Retinal pigment epithelial cell (primary cell): ENCODE measurements around the gene RFX2.

ENCODE experiments used
- DNase-seq: peaks from one replicate; pipeline ENCODE4 v3.0.0-alpha.2; 2010; ENCODE audit warnings: low read depth
- H3K4me3 ChIP-seq: 2 replicates; pipeline ENCODE4 v1.5.1; 2011; ENCODE audit warnings: mild to moderate bottlenecking, low read length, control low read depth, moderate library complexity
- TF ChIP-seq, protein P1 (sequence below): conservative IDR thresholded peaks from 2 replicates; pipeline ENCODE4 v1.5.1; 2011; ENCODE audit warnings: low read depth, low read length, control low read depth, inconsistent platforms

Gene RFX2

DNA sequence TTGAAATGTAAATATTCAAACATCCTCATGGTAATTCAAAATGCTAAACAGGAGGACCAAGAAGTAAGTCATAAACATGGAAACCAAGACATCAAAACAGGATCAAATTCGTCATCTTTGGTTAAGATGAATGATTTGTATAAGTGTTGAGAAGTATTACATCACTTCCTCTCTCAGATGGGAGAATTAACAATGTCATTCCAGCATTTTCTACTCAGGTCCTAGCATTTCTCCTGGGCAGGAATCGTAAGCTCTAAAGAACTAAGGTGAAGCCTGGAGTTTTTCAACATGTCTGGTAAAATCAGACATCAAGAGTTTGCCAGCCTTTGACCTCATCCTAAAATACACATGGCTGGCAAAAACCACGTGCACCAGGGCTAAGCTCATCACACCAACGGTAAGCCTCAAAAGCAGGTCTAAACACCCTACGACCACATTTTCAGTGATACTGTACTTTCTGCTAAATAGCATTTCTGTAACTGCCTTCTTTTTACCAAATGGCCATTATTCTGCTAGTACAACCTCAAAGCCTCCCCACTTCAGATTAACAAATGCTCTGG is 157.2 kb downstream of the RFX2 start:
- no peak for DNase-seq
- TF ChIP-seq, protein P1, sequence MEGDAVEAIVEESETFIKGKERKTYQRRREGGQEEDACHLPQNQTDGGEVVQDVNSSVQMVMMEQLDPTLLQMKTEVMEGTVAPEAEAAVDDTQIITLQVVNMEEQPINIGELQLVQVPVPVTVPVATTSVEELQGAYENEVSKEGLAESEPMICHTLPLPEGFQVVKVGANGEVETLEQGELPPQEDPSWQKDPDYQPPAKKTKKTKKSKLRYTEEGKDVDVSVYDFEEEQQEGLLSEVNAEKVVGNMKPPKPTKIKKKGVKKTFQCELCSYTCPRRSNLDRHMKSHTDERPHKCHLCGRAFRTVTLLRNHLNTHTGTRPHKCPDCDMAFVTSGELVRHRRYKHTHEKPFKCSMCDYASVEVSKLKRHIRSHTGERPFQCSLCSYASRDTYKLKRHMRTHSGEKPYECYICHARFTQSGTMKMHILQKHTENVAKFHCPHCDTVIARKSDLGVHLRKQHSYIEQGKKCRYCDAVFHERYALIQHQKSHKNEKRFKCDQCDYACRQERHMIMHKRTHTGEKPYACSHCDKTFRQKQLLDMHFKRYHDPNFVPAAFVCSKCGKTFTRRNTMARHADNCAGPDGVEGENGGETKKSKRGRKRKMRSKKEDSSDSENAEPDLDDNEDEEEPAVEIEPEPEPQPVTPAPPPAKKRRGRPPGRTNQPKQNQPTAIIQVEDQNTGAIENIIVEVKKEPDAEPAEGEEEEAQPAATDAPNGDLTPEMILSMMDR, result no peak
- H3K4me3 ChIP-seq, result no peak overlapping the region

DNA sequence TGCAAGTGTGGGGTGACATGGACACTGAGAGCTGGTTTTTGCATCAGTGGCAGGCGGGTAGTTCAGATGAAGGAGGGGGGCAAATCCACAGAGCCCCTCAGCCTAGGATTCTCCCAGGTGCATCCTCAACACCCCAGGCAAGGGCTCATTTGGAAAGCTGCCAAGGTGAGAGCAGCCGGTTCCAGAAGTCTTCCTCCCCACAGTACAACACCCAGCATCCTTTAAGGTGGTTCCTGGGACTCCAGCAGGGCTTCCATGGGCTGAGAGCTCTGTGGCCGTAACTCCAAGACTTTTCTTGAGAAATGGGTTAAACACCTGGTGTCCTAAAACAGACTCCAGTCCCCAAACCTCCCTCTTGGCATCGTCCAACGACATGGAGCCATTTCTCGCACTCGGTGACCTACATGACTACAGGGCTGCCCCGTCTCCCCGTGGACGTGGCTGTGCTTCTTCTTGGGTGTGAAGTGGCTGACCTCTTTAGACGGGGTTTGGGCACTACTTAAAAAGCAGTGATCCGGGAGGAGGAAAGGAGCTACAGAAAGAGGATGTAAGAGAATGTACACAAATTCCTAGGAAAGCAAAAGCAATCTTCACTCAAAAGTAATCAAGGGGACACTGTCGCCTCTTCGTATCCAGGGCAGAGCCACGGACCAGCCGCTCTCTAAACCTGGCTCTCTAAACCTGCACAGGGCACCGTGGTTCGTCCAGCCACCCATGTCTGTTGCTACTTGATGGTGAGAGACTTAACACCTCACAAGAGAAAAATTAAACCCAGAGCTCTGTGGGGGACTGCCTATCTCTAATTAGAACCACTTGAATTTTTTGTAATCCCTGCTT is 157.9 kb downstream of the RFX2 start:
- H3K4me3 ChIP-seq, result no peak overlapping the region
- no peak for DNase-seq
- TF ChIP-seq, protein P1, result no peak

DNA sequence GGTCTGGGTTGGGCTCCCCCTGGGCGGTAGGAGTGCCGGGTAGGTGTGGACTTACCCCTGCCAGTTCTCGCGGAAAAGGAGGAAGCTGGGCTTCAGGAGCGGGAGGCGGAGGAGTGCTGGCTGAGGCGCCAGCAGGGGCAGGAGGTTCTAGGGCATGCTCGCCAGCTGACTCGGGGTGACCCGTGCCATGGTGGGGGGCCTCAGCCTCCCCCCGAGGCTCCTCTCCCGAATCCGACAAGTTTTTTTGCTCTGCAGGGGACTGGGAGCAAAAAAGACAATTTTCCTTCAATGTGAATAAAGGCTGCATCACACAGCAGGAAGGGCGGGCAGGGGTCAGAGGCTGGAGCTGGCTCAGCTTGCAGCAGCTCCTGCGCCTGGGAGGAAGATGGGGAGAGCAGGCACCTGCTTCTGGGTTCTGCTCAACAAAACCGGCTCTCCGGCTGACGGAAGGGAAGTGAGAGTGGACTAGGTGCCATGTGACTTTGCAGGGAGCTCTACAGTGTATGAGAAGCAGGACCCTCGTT is 158.9 kb downstream of the RFX2 start:
- no peak overlapping the region for H3K4me3 ChIP-seq
- DNase-seq, result no peak
- TF ChIP-seq, protein P1, result no peak

DNA sequence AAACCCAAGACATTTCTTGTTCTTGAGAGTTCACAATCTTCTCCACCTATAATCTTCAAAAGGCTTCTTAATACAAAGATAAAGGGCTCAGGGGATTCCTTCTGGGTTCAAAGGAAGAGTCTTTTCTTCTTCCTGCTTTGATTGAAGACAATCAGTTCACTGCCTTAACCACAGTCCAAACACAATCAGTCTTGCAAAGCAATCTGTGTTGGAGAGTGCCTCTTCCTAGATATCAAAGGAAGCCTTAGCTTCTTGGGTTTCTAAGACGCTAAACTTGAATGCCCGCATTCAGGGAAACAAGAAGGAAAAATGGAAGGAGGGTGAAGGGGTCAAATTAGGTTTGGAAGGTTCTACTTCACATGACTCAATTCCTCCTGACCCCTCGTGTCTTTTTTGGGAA is 159.6 kb downstream of the RFX2 start:
- no peak for DNase-seq
- H3K4me3 ChIP-seq, result no peak overlapping the region
- TF ChIP-seq, protein P1, result no peak

DNA sequence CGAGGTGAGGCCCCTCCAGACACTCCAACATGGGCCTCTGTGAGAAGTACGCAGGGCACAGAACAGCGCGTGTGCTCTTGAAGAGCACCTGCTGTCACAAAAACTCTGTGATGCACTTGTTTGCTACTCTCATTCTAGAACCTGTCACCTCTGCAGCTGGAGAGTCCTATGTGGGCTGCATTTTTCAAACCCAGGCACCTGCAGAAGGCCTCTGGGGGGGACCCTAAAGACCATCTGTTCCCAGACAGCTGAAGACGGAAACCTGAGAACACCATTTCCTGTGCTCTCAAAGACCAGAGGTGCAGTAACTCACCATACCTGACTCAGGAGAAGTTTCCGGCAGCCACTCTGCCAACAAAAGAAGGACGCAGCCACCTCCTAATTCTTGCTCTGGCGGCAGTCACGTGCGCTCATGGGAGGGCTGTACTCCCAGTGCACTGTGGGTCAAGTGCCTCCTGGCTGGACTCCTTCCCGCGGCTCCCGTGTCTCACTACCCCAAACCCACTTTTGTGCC is 160.5 kb downstream of the RFX2 start:
- no peak for DNase-seq

DNA sequence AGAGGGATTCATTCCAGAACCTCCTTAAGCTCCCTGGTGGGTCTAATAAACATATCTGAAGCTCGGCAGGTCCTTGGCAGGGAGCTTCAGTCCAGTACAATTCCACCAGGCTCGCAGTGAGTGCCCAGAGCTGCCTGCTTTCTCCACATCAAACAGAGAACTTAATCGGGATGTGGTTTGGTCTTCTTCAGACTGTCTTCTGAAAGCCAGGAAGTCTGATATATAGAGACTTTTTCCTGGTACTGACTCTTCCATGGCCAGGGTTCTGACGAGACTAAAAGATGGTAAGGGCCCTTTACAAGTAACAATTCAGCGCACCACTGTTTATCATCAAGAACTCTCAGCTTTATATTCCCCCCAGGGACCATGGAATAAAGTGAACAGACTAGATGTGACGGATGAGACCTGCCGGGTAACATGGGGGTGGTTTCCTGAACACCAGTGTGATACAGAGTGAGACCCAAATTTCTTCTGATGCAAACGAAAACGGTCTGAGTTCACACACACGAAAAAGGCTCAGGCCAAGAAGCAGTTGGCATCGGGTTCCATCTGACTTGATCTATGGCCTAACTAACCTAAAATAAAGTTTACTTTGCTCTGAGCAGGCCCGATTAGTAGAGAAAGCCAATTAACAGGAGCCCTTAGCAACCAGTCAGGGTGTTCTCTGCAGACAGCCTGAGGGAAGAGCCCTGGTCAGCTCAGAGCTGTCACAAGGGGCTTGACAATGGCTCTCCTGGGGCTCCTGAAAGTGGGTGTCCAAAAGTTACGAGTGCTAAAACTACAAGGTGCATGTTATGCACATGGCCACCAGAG is 161.3 kb downstream of the RFX2 start:
- no peak overlapping the region for H3K4me3 ChIP-seq
- no peak for DNase-seq
- TF ChIP-seq, protein P1, result no peak

More for the DNA sequence above, 160.5 kb downstream of the RFX2 start:
- no peak overlapping the region for H3K4me3 ChIP-seq
- TF ChIP-seq, protein P1, result no peak
